Glomerular visceral epithelial cell (primary cell): ENCODE data around the gene ZNF316.
A peak's percentile ranks its signal among the peaks of the same experiment; 100 is the strongest.

ENCODE experiments used
- DNase-seq: peaks from one replicate; pipeline ENCODE4 v3.0.0-alpha.2; 2016; ENCODE audit errors: extremely low spot score

The ZNF316 gene

GRCh38 chr7:6636741-6637543, at the start of gene ZNF316:
TSS of gene ZNF316 (plus strand) at chr7:6637318. CDS start at chr7:6642410, 5,092 bp downstream.
- peak; percentile 57 for DNase-seq

GRCh38 chr7:6588566-6588965, 48.6 kb upstream of the ZNF316 start:
- no peak for DNase-seq

- no peak for DNase-seq
Observed at GRCh38 chr7:6589151-6589828, 47.8 kb upstream of the ZNF316 start.

GRCh38 chr7:6589829-6590644, 47.1 kb upstream of the ZNF316 start, which contains the start of gene INTS15:
TSS of gene INTS15 (plus strand) at chr7:6590021. CDS start at chr7:6590284, 263 bp downstream.
- DNase-seq = peak; percentile 83

- no peak for DNase-seq
Observed at GRCh38 chr7:6590645-6591110, 46.4 kb upstream of the ZNF316 start.

GRCh38 chr7:6600093-6600492, 37.0 kb upstream of the ZNF316 start:
- DNase-seq = no peak

GRCh38 chr7:6604458-6604857, 32.7 kb upstream of the ZNF316 start:
- no peak for DNase-seq

- no peak for DNase-seq
Observed at GRCh38 chr7:6606866-6607583, 30.1 kb upstream of the ZNF316 start.

- DNase-seq = no peak
Observed at GRCh38 chr7:6607651-6608051, 29.5 kb upstream of the ZNF316 start.

GRCh38 chr7:6608081-6608480, 29.0 kb upstream of the ZNF316 start:
- DNase-seq = no peak

GRCh38 chr7:6608794-6609193, 28.3 kb upstream of the ZNF316 start:
- no peak for DNase-seq

GRCh38 chr7:6612819-6613218, 24.3 kb upstream of the ZNF316 start:
- no peak for DNase-seq

GRCh38 chr7:6613706-6614105, 23.4 kb upstream of the ZNF316 start:
- no peak for DNase-seq

GRCh38 chr7:6614953-6615722, 22.0 kb upstream of the ZNF316 start, which contains the start of gene ZNF853:
TSS of gene ZNF853 (plus strand) at chr7:6615610. CDS start at chr7:6616175, 565 bp downstream.
- no peak for DNase-seq

- peak; percentile 16 for DNase-seq
Observed at GRCh38 chr7:6615723-6616555, 21.2 kb upstream of the ZNF316 start.

GRCh38 chr7:6616854-6617643, 20.1 kb upstream of the ZNF316 start:
- no peak for DNase-seq

- no peak for DNase-seq
Observed at GRCh38 chr7:6618621-6619020, 18.5 kb upstream of the ZNF316 start.

GRCh38 chr7:6619961-6620360, 17.2 kb upstream of the ZNF316 start:
- DNase-seq = no peak
